DMS79 (cell line): ENCODE measurements around the gene SHISA5.
"Not testable (repeated sequence)": the region's sequence is repeated elsewhere in the genome, so short reads cannot be mapped to it uniquely, and the experiment has no call there.

Experiments used
- DNase-seq: peaks from one replicate; lab custom pipeline; 2025; lab: John Stamatoyannopoulos, UW

The SHISA5 gene

GRCh38 chr3:48477959-48478520 lies 25.9 kb downstream of the SHISA5 start:
- DNase-seq: no peak

- no peak for DNase-seq
These were observed 27.4 kb downstream of the SHISA5 start for GRCh38 chr3:48476426-48477053.

- DNase-seq: no peak
These were observed 28.8 kb downstream of the SHISA5 start for GRCh38 chr3:48475188-48475587.

- no peak for DNase-seq
These were observed 29.4 kb downstream of the SHISA5 start for GRCh38 chr3:48474619-48475018.

GRCh38 chr3:48474031-48474430 lies 29.9 kb downstream of the SHISA5 start:
- not testable (repeated sequence) for DNase-seq

- no peak for DNase-seq
These were observed 30.4 kb downstream of the SHISA5 start for GRCh38 chr3:48473617-48473952.

- peak; percentile 70 for DNase-seq
These were observed 30.9 kb downstream of the SHISA5 start for GRCh38 chr3:48472923-48473616.

- DNase-seq: no peak
These were observed 31.4 kb downstream of the SHISA5 start for GRCh38 chr3:48472673-48472922.

- DNase-seq: no peak
These were observed 33.7 kb downstream of the SHISA5 start for GRCh38 chr3:48470286-48470685.

- no peak for DNase-seq
These were observed 34.7 kb downstream of the SHISA5 start for GRCh38 chr3:48469046-48469915.

- DNase-seq: no peak
These were observed 35.6 kb downstream of the SHISA5 start for GRCh38 chr3:48468329-48468731.

- DNase-seq: no peak
These were observed 36.3 kb downstream of the SHISA5 start for GRCh38 chr3:48467473-48468267.

GRCh38 chr3:48467110-48467454 lies 36.9 kb downstream of the SHISA5 start:
- DNase-seq: no peak

GRCh38 chr3:48466386-48467109 lies 37.4 kb downstream of the SHISA5 start:
- no peak for DNase-seq

- DNase-seq: peak; percentile 63
These were observed 38.2 kb downstream of the SHISA5 start for GRCh38 chr3:48465531-48466378.

GRCh38 chr3:48465237-48465530 lies 38.8 kb downstream of the SHISA5 start:
- DNase-seq: no peak

- no peak for DNase-seq
These were observed 39.2 kb downstream of the SHISA5 start for GRCh38 chr3:48464713-48465221.

- no peak for DNase-seq
These were observed 40.3 kb downstream of the SHISA5 start for GRCh38 chr3:48463703-48464102.

- DNase-seq: not testable (repeated sequence)
These were observed 42.2 kb downstream of the SHISA5 start for GRCh38 chr3:48461767-48462166.

GRCh38 chr3:48460517-48460902 lies 43.5 kb downstream of the SHISA5 start:
- DNase-seq: no peak
